OCI-LY1 (cell line): ENCODE measurements around the gene MFAP2.

ENCODE experiments used
- H2AFZ ChIP-seq: fragments of 200-600 bp; sonication (generic), shearing (Covaris generic); 2 replicates; pipeline ENCODE4 v1.6.0; 2014; ENCODE audit warnings: antibody characterized with exemption, mild to moderate bottlenecking, low read length
- H3F3A ChIP-seq: fragments of 200-600 bp; sonication (generic), shearing (Covaris generic); 2 replicates; pipeline ENCODE4 v1.6.0; 2014; ENCODE audit warnings: mild to moderate bottlenecking, antibody characterized with exemption, low read length, moderate library complexity; ENCODE audit not compliant: insufficient read depth
- H3K27ac ChIP-seq: fragments of 200-600 bp; sonication (generic); 2 replicates; pipeline ENCODE4 v1.5.1; 2014; ENCODE audit warnings: low read length, mixed run types, mild to moderate bottlenecking, low read depth; ENCODE audit not compliant: poor library complexity, severe bottlenecking
- H3K27me3 ChIP-seq: fragments of 200-600 bp; sonication (generic); 2 replicates; pipeline ENCODE4 v1.6.0; 2014; ENCODE audit warnings: antibody characterized with exemption, mild to moderate bottlenecking, low read length, moderate library complexity; ENCODE audit not compliant: insufficient read depth
- H3K36me3 ChIP-seq: fragments of 200-600 bp; sonication (generic); 2 replicates; pipeline ENCODE4 v1.6.1; 2014; ENCODE audit warnings: mild to moderate bottlenecking, antibody characterized with exemption, low read length, moderate library complexity, mixed read lengths; ENCODE audit not compliant: insufficient read depth
- H3K4me1 ChIP-seq: fragments of 200-600 bp; sonication (generic); 2 replicates; pipeline ENCODE4 v1.5.1; 2014; ENCODE audit warnings: mild to moderate bottlenecking, low read length, moderate library complexity; ENCODE audit not compliant: insufficient read depth, severe bottlenecking
- H3K4me2 ChIP-seq: fragments of 200-600 bp; sonication (generic), shearing (Covaris generic); 2 replicates; pipeline ENCODE4 v1.6.1; 2014; ENCODE audit warnings: low read length
- H3K4me3 ChIP-seq: fragments of 200-600 bp; sonication (generic); 2 replicates; pipeline ENCODE4 v1.5.1; 2014; ENCODE audit warnings: low read length, low read depth, mild to moderate bottlenecking, mixed read lengths; ENCODE audit not compliant: poor library complexity, severe bottlenecking
- H3K79me2 ChIP-seq: fragments of 200-600 bp; shearing (Covaris generic); 2 replicates; pipeline ENCODE4 v1.6.1; 2016; ENCODE audit warnings: mixed run types, low read length, mixed read lengths; ENCODE audit not compliant: insufficient read depth
- H3K9ac ChIP-seq: fragments of 200-600 bp; sonication (generic), shearing (Covaris generic); 2 replicates; pipeline ENCODE4 v1.6.1; 2014; ENCODE audit warnings: mild to moderate bottlenecking, low read length, mixed read lengths
- H3K9me2 ChIP-seq: fragments of 200-600 bp; sonication (generic), shearing (Covaris generic); 2 replicates; pipeline ENCODE4 v1.6.1; 2014; ENCODE audit warnings: low read depth, mild to moderate bottlenecking, low read length, mixed read lengths
- H3K9me3 ChIP-seq: fragments of 200-600 bp; shearing (Covaris generic); 2 replicates; pipeline ENCODE4 v1.6.1; 2014; ENCODE audit warnings: low read length, mixed read lengths
- H4K20me1 ChIP-seq: fragments of 200-600 bp; sonication (generic), shearing (Covaris generic); 2 replicates; pipeline ENCODE4 v1.6.0; 2016; ENCODE audit warnings: mild to moderate bottlenecking, low read length; ENCODE audit not compliant: insufficient read depth
- CTCF ChIP-seq: fragments of 200-600 bp; sonication (generic), shearing (Covaris generic); IDR thresholded peaks from 2 replicates; pipeline ENCODE4 v1.5.1; 2017; ENCODE audit warnings: mild to moderate bottlenecking, antibody characterized with exemption, low read length, moderate library complexity, mixed read lengths
- EZH2 ChIP-seq: fragments of 200-600 bp; sonication (generic), shearing (Covaris generic); IDR thresholded peaks from 2 replicates; pipeline ENCODE4 v1.8.0; 2017; ENCODE audit warnings: borderline replicate concordance, mixed run types, mild to moderate bottlenecking, antibody characterized with exemption, low read length, moderate library complexity, mixed read lengths

MFAP2 gene

GRCh38 chr1:17020502-17020901 lies 40.1 kb upstream of the MFAP2 start:
- Histone ChIP-seq H3K27ac (no peak overlapping the region), H3K9ac (no peak overlapping the region), H3K4me2 (no peak overlapping the region), H4K20me1 (no peaks in the 10 kb centered on the region), H3K27me3 (no peaks in the 10 kb centered on the region), H3F3A (no peaks in the 10 kb centered on the region), H3K4me1 (no peaks in the 10 kb centered on the region), H3K9me2 (no peaks in the 10 kb centered on the region), H3K9me3 (no peaks in the 10 kb centered on the region), H2AFZ (no peak overlapping the region), H3K36me3 (peaks cover 79% of the 10 kb centered on the region), H3K4me3 (no peak overlapping the region), H3K79me2 (no peaks in the 10 kb centered on the region)
- TF ChIP-seq CTCF (no peak), EZH2 (no peak)

- Histone ChIP-seq H3K79me2 (no peaks in the 10 kb centered on the region), H3K9ac (no peak overlapping the region), H3K9me2 (no peaks in the 10 kb centered on the region), H3K4me1 (no peaks in the 10 kb centered on the region), H3F3A (no peaks in the 10 kb centered on the region), H3K36me3 (peaks cover 62% of the 10 kb centered on the region), H3K9me3 (no peaks in the 10 kb centered on the region), H3K27ac (no peak overlapping the region), H3K4me2 (no peak overlapping the region), H3K4me3 (no peak overlapping the region), H2AFZ (no peak overlapping the region), H4K20me1 (no peaks in the 10 kb centered on the region), H3K27me3 (no peaks in the 10 kb centered on the region)
- TF ChIP-seq CTCF (no peak), EZH2 (no peak)
Observed at GRCh38 chr1:17018849-17019248, 38.4 kb upstream of the MFAP2 start.

- Histone ChIP-seq H3K27ac (no peak overlapping the region), H3K9ac (no peak overlapping the region), H3K9me3 (no peaks in the 10 kb centered on the region), H3K79me2 (no peaks in the 10 kb centered on the region), H3K9me2 (no peaks in the 10 kb centered on the region), H4K20me1 (no peaks in the 10 kb centered on the region), H3K36me3 (peaks cover 48% of the 10 kb centered on the region), H2AFZ (no peak overlapping the region), H3K4me3 (no peak overlapping the region), H3K27me3 (no peaks in the 10 kb centered on the region; the same call in 1 of the 2 replicates), H3F3A (no peaks in the 10 kb centered on the region), H3K4me1 (peaks cover 2% of the 10 kb centered on the region), H3K4me2 (no peak overlapping the region)
- TF ChIP-seq CTCF (no peak), EZH2 (no peak)
Observed at GRCh38 chr1:17017435-17017834, 37.0 kb upstream of the MFAP2 start.
